ENCODE data around the gene CCDC71. TPM values are rescaled to one million over a fixed set of nuclear protein-coding genes. Genes with fewer than 3 reads are reported as not detected.
A peak's percentile ranks its signal among the peaks of the same experiment; 100 is the strongest.

CCDC71 gene
- total and polyA plus RNA-seq, 9 of the 15 experiments (the other 6 are each of a cell fraction or from before 2014, with no cell fraction given), result 0.13 to 19.3 (median 14.3) TPM

DNA sequence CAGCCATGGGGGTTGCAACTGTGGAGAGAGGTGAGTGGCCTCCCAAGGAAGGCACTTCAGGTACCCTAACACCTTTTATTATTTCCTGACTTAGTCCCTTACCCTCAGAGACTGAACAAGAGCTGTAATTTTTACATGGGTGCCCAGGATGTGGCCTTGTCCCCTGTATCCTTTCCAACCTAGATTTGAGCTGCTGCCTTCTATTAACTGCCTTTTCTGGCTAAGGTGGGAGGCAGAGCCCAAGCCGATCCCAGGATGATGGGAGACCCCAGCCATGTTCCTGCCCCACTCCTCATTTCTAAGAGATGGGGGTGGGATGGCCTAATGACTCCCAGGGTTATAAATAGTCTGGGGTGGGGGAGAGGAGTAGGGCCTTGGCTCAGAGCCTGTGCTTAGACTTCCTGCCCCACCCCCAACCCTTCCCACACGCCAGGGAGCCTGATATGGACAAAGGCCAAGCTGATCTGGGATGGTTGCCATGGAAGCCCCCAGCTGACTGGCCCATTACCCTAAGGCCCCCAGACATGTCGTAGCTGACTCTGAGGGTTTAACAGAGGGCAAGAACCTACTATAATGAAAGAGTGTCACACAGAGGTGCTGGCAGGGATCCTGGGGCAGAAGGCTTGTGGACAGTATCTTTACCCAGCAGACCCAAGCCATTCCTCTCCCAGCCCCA lies 7.1 kb upstream of the CCDC71 start (continued):
- TF ChIP-seq DACH1 (IDR thresholded peaks at IDR 0.05; ENCODE audit: partially characterized antibody), result no peak
- TF ChIP-seq NR4A1 (CRISPR knock-in tag; IDR thresholded peaks at IDR 0.05), result no peak
- 0 out of 2 replicates have a peak, but pooled peaks have one; percentile 6 for TF ChIP-seq NR4A1 (tag; IDR thresholded peaks at IDR 0.05)
- TF ChIP-seq CTBP1 (IDR thresholded peaks at IDR 0.05; ENCODE audit: borderline replicate concordance), result no peak
- TF ChIP-seq, protein P1, sequence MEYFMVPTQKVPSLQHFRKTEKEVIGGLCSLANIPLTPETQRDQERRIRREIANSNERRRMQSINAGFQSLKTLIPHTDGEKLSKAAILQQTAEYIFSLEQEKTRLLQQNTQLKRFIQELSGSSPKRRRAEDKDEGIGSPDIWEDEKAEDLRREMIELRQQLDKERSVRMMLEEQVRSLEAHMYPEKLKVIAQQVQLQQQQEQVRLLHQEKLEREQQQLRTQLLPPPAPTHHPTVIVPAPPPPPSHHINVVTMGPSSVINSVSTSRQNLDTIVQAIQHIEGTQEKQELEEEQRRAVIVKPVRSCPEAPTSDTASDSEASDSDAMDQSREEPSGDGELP (CRISPR knock-in tag; IDR thresholded peaks at IDR 0.05; ENCODE audit: borderline replicate concordance), result peak; percentile 86

DNA sequence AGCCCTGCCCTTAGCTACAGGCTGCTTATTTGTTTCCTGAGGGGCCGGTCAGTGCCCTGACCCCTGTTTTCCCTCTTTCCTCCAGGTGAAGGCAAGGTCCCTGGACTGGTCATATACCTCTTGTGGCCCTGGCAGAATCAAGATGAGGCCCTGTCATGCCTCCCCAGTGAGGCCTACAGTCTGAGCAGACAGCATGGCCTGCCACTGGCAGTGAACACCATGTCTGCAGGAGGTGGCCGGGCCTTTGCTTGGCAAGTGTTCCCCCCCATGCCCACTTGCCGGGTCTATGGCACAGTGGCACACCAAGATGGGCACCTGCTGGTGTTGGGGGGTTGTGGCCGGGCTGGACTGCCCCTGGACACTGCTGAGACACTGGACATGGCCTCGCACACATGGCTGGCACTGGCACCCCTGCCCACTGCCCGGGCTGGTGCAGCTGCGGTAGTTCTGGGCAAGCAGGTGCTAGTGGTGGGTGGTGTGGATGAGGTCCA lies 6.5 kb upstream of the CCDC71 start:
- CTCF ChIA-PET (ENCODE audit: low intra/inter-chr PET ratio), result no interaction called here
- intact Hi-C loops (cut with micrococcal nuclease) (loop anchor here (5.0 kb wide), 4 partner anchors 65 to 275 kb away; partner anchors contain the start of genes C3orf62 and USP4), in situ Hi-C loops (cut with MboI) (loop anchor here (25.0 kb wide), 1 partner anchor 265 kb away; the partner anchor contains the start of gene NICN1)
- Histone ChIP-seq H3K27ac (ENCODE audit: extremely low read depth, low read depth, low read length) (peak overlapping the region; percentile 1; the same call in 2 of the 3 replicates), H3K4me3 (peak overlapping the region; percentile 72), H3K79me2 (ENCODE audit: control insufficient read depth, insufficient read depth, low read length) (peaks cover 25% of the 10 kb centered on the region), H3K36me3 (ENCODE audit: control insufficient read depth, insufficient read depth, low read length) (peaks cover 16% of the 10 kb centered on the region), H2AFZ (ENCODE audit: low read depth, low read length) (no peak overlapping the region), H3K4me2 (ENCODE audit: insufficient read depth, low read length) (peak overlapping the region; percentile 84), H3K9ac (ENCODE audit: insufficient read depth in 1 of 2, low read depth in 2 of 2, low read length in 2 of 2) (peak overlapping the region; percentile 67 to 88), H3K9me1 (ENCODE audit: control insufficient read depth, insufficient read depth, low read length) (peaks cover 3% of the 10 kb centered on the region), H3K27me3 (ENCODE audit: control insufficient read depth in 2 of 2, insufficient read depth in 2 of 2, low read length in 2 of 2) (no peaks in the 10 kb centered on the region), H3K9me3 (replicated peaks; ENCODE audit: control insufficient read depth, insufficient read depth, low read depth, low read length) (no peaks in the 10 kb centered on the region), H3K4me1 (replicated peaks in 1 of 2; ENCODE audit: control insufficient read depth in 2 of 2, insufficient read depth in 2 of 2, low read length in 2 of 2) (peaks cover 33 to 55% of the 10 kb centered on the region in 2 experiments), H4K20me1 (replicated peaks; ENCODE audit: control insufficient read depth, insufficient read depth, low read length) (no peaks in the 10 kb centered on the region; the same call in 1 of the 2 replicates)
- POLR2A ChIA-PET, result interaction anchor here (0.6 kb wide), 4 partner anchors 19 to 277 kb away, joined by 3 to 4 read pairs (median 3); no protein-coding TSS in a partner anchor
- no peak for DNase-seq (ENCODE audit: extremely low read depth in 1 of 4, low spot score in 3 of 4)
- no peak for ATAC-seq
- BruUV-seq (replicated peaks), result no TSS peak
- FAIRE-seq, result no peak
- 63% methylated on average over 4 of the region's 7 CpGs for WGBS (ENCODE audit: insufficient coverage, low coverage, missing lambda C conversion rate)
- TF ChIP-seq, protein P2, sequence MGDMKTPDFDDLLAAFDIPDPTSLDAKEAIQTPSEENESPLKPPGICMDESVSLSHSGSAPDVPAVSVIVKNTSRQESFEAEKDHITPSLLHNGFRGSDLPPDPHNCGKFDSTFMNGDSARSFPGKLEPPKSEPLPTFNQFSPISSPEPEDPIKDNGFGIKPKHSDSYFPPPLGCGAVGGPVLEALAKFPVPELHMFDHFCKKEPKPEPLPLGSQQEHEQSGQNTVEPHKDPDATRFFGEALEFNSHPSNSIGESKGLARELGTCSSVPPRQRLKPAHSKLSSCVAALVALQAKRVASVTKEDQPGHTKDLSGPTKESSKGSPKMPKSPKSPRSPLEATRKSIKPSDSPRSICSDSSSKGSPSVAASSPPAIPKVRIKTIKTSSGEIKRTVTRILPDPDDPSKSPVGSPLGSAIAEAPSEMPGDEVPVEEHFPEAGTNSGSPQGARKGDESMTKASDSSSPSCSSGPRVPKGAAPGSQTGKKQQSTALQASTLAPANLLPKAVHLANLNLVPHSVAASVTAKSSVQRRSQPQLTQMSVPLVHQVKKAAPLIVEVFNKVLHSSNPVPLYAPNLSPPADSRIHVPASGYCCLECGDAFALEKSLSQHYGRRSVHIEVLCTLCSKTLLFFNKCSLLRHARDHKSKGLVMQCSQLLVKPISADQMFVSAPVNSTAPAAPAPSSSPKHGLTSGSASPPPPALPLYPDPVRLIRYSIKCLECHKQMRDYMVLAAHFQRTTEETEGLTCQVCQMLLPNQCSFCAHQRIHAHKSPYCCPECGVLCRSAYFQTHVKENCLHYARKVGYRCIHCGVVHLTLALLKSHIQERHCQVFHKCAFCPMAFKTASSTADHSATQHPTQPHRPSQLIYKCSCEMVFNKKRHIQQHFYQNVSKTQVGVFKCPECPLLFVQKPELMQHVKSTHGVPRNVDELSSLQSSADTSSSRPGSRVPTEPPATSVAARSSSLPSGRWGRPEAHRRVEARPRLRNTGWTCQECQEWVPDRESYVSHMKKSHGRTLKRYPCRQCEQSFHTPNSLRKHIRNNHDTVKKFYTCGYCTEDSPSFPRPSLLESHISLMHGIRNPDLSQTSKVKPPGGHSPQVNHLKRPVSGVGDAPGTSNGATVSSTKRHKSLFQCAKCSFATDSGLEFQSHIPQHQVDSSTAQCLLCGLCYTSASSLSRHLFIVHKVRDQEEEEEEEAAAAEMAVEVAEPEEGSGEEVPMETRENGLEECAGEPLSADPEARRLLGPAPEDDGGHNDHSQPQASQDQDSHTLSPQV (IDR thresholded peaks at IDR 0.05), result 0 out of 2 replicates have a peak, but pooled peaks have one; percentile 38
- TF ChIP-seq NR4A1 (CRISPR knock-in tag; IDR thresholded peaks at IDR 0.05) (no peak), NR4A1 (tag; IDR thresholded peaks at IDR 0.05) (0 out of 2 replicates have a peak, but pooled peaks have one; percentile 23), RBFOX2 (IDR thresholded peaks at IDR 0.05; ENCODE audit: low read depth, low read length) (peak; percentile 59), ETV5 (CRISPR knock-in tag; IDR thresholded peaks at IDR 0.05; ENCODE audit: low read depth) (no peak), TBL1XR1 (IDR thresholded peaks at IDR 0.05; ENCODE audit: low read length in 2 of 2) (no peak), HNRNPL (IDR thresholded peaks at IDR 0.05; ENCODE audit: low read depth, low read length) (0 out of 2 replicates have a peak, but pooled peaks have one; percentile 40), NFIX (CRISPR knock-in tag; IDR thresholded peaks at IDR 0.05; ENCODE audit: low read depth) (no peak), ZNF146 (CRISPR knock-in tag; IDR thresholded peaks at IDR 0.05; ENCODE audit: unreplicated experiment) (no peak)
